ENCODE results near the gene RELN. TPM values are rescaled to one million over a fixed set of nuclear protein-coding genes. Genes with fewer than 3 reads are reported as not detected.

Gene RELN
- total RNA-seq, 1 experiment from 2014 or later, result 0.48 TPM

- Histone ChIP-seq H3K9me3 (ENCODE audit: insufficient read depth, low read depth) (no peaks in the 10 kb centered on the region), H3K79me2 (ENCODE audit: low read depth) (no peaks in the 10 kb centered on the region), H4K20me1 (ENCODE audit: insufficient read depth) (no peaks in the 10 kb centered on the region), H3K27me3 (ENCODE audit: insufficient read depth, low read depth) (0 out of 2 replicates have a peak, but pooled peaks cover 6% of the 10 kb centered on the region), H3K27ac (no peak overlapping the region), H3K9me2 (ENCODE audit: insufficient read depth) (no peaks in the 10 kb centered on the region), H3K4me3 (no peak overlapping the region), H3F3A (ENCODE audit: insufficient read depth, low read depth) (no peaks in the 10 kb centered on the region), H3K36me3 (ENCODE audit: low read depth) (no peaks in the 10 kb centered on the region), H3K4me2 (no peak overlapping the region), H3K4me1 (replicated peaks; ENCODE audit: insufficient read depth) (no peaks in the 10 kb centered on the region), H2AFZ (no peak overlapping the region)
- ChIA-PET CTCF (no interaction called here), POLR2A (ENCODE audit: unreplicated experiment) (no interaction called here)
- intact Hi-C loops (cut with micrococcal nuclease; ENCODE audit: unreplicated experiment), result no loop called here
- DNase-seq, result no peak
- no TSS peak for BruUV-seq (replicated peaks)
- no peak for TF ChIP-seq CTCF (conservative IDR thresholded peaks at IDR 0.05)
- TF ChIP-seq EZH2 (IDR thresholded peaks at IDR 0.05; ENCODE audit: low read depth), result no peak
These were observed 417.9 kb downstream of the RELN start for GRCh38 chr7:103571586-103571985.

DNA sequence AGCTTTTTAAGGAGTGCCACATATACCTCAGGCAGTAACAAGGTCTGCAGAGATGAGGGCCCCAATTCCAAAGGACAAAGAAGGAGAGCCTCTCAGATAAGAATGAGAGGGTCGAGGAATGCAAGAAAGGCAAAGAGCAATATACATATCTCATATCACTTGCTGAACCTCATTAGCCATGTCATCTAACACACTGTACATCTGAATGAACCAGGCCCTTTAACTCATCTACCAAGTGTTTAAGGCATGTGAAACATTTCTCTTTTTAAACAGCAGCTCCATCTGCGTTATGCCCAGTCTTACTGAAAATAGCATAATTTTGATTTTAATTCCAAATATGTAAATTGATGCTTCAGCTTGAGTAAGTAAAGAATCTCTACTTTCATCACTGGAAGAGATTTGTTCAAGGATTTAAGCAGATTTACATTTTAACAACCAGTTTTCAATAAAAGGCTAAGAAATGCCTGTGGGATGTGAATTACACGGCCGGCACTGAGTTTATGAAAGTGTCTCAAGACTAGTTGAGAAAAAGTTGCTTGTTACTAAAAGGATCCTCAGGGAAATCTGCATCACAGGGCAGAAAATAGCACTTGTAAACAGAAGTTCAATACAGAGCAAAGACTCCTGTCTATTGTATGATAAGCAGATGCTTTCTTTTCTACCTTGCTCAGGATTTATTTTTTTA lies 419.7 kb downstream of the RELN start:
- Histone ChIP-seq H4K20me1 (ENCODE audit: insufficient read depth) (no peaks in the 10 kb centered on the region), H3K27me3 (ENCODE audit: insufficient read depth, low read depth) (0 out of 2 replicates have a peak, but pooled peaks cover 8% of the 10 kb centered on the region), H3K9me3 (ENCODE audit: insufficient read depth, low read depth) (no peaks in the 10 kb centered on the region), H3K4me1 (replicated peaks; ENCODE audit: insufficient read depth) (no peaks in the 10 kb centered on the region), H3K36me3 (ENCODE audit: low read depth) (no peaks in the 10 kb centered on the region), H3K4me3 (no peak overlapping the region), H3K27ac (no peak overlapping the region), H3K79me2 (ENCODE audit: low read depth) (no peaks in the 10 kb centered on the region), H3K4me2 (no peak overlapping the region), H3K9me2 (ENCODE audit: insufficient read depth) (no peaks in the 10 kb centered on the region), H2AFZ (no peak overlapping the region), H3F3A (ENCODE audit: insufficient read depth, low read depth) (no peaks in the 10 kb centered on the region)
- no TSS peak for BruUV-seq (replicated peaks)
- intact Hi-C loops (cut with micrococcal nuclease; ENCODE audit: unreplicated experiment), result no loop called here
- POLR2A ChIA-PET (ENCODE audit: unreplicated experiment), result interaction anchor here (0.7 kb wide), 1 partner anchor 39 kb away, joined by 3 read pairs; no protein-coding TSS in a partner anchor
- DNase-seq, result no peak
- CTCF ChIA-PET, result no interaction called here
- TF ChIP-seq EZH2 (IDR thresholded peaks at IDR 0.05; ENCODE audit: low read depth) (no peak), CTCF (conservative IDR thresholded peaks at IDR 0.05) (no peak)

DNA sequence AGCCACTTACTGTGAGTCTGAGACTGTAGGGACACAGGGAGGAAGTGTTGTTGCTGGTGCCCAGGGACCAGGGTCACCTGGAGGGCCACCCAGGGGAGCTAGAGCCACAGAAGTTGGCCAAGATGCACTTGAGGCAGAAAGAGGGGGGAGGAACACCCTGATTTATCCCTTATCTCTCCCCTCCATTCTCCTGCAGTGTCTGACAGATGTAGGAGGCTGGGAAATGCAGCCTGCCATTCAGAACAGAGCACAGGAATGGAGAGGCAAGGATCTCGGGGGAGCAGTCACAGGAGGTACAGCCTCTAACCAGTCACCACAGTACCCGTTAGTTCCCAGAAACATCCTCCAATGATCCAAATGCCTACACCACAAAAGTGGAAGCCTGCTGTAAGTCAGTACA lies 425.0 kb downstream of the RELN start:
- no peak overlapping the region for H3K27ac ChIP-seq
- no peak for TF ChIP-seq CTCF (conservative IDR thresholded peaks at IDR 0.05)
- TF ChIP-seq EZH2 (IDR thresholded peaks at IDR 0.05; ENCODE audit: low read depth), result no peak
- H3K4me3 ChIP-seq, result no peak overlapping the region
- H3K9me3 ChIP-seq (ENCODE audit: insufficient read depth, low read depth), result no peaks in the 10 kb centered on the region
- no peaks in the 10 kb centered on the region for H3F3A ChIP-seq (ENCODE audit: insufficient read depth, low read depth)
- H3K4me2 ChIP-seq, result no peak overlapping the region
- 0 out of 2 replicates have a peak, but pooled peaks cover 8% of the 10 kb centered on the region for H3K27me3 ChIP-seq (ENCODE audit: insufficient read depth, low read depth)
- POLR2A ChIA-PET (ENCODE audit: unreplicated experiment), result no interaction called here
- intact Hi-C loops (cut with micrococcal nuclease; ENCODE audit: unreplicated experiment), result no loop called here
- DNase-seq, result no peak
- H3K36me3 ChIP-seq (ENCODE audit: low read depth), result no peaks in the 10 kb centered on the region
- H3K79me2 ChIP-seq (ENCODE audit: low read depth), result no peaks in the 10 kb centered on the region
- no peaks in the 10 kb centered on the region for H4K20me1 ChIP-seq (ENCODE audit: insufficient read depth)
- no TSS peak for BruUV-seq (replicated peaks)
- no peaks in the 10 kb centered on the region for H3K9me2 ChIP-seq (ENCODE audit: insufficient read depth)
- CTCF ChIA-PET, result no interaction called here
- H3K4me1 ChIP-seq (replicated peaks; ENCODE audit: insufficient read depth), result no peaks in the 10 kb centered on the region
- no peak overlapping the region for H2AFZ ChIP-seq
